GM12878 (cell line): ENCODE results near the gene KHK. TPM values are rescaled to one million over a fixed set of nuclear protein-coding genes. Genes with fewer than 3 reads are reported as not detected.

Source experiments
- BACH1 ChIP-seq: fragments of 450-650 bp; IDR thresholded peaks from 2 replicates; pipeline ENCODE4 v1.6.1; 2017; ENCODE audit warnings: mild to moderate bottlenecking, borderline replicate concordance
- BMI1 ChIP-seq: fragments of 450-650 bp; IDR thresholded peaks from 2 replicates; pipeline ENCODE4 v1.6.1; 2016; ENCODE audit warnings: mild to moderate bottlenecking, moderate library complexity, borderline replicate concordance
- CHD1 ChIP-seq: IDR thresholded peaks from 2 replicates; pipeline ENCODE4 v1.6.1; 2012; ENCODE audit warnings: low read depth, low read length, improper control_type of control experiment
- CHD4 ChIP-seq: fragments of 200-600 bp; sonication (generic); IDR thresholded peaks from 2 replicates; pipeline ENCODE4 v1.6.1; 2016; ENCODE audit warnings: mild to moderate bottlenecking
- HDAC2 ChIP-seq: fragments of 200-600 bp; sonication (generic); IDR thresholded peaks from 2 replicates; pipeline ENCODE4 v1.6.1; 2017
- IRF5 ChIP-seq: fragments of 450-650 bp; IDR thresholded peaks from 2 replicates; pipeline ENCODE4 v1.6.1; 2017; ENCODE audit warnings: borderline replicate concordance
- PAX5 ChIP-seq: IDR thresholded peaks from 2 replicates; pipeline ENCODE4 v1.6.1; 2011; ENCODE audit warnings: low read depth, low read length, borderline replicate concordance
- RAD21 ChIP-seq: IDR thresholded peaks from 2 replicates; pipeline ENCODE4 v1.6.1; 2011; ENCODE audit warnings: mild to moderate bottlenecking, low read depth, low read length, moderate library complexity; ENCODE audit not compliant: insufficient read depth
- SREBF2 ChIP-seq: IDR thresholded peaks from 2 replicates; pipeline ENCODE4 v1.6.1; 2012; ENCODE audit warnings: mild to moderate bottlenecking, low read length
- SRF ChIP-seq, 2 experiments: IDR thresholded peaks; 2 replicates each; pipeline ENCODE4 v1.6.1; 2011; ENCODE audit warnings: low read depth in 2 of 2, low read length in 2 of 2, mild to moderate bottlenecking in 1 of 2, moderate library complexity in 1 of 2
- TBL1XR1 ChIP-seq: IDR thresholded peaks from 2 replicates; pipeline ENCODE4 v1.6.1; 2012; ENCODE audit warnings: low read depth, low read length, improper control_type of control experiment
- TCF12 ChIP-seq: IDR thresholded peaks from 2 replicates; pipeline ENCODE4 v1.6.1; 2011; ENCODE audit warnings: low read depth, mild to moderate bottlenecking, low read length
- USF2 ChIP-seq: IDR thresholded peaks from 2 replicates; pipeline ENCODE4 v1.6.1; 2011; ENCODE audit warnings: low read depth, low read length, improper control_type of control experiment, borderline replicate concordance
- ZBED1 ChIP-seq: IDR thresholded peaks from 2 replicates; pipeline ENCODE4 v1.6.1; 2016; ENCODE audit warnings: borderline replicate concordance
- ZNF24 ChIP-seq: fragments of 450-650 bp; IDR thresholded peaks from 2 replicates; pipeline ENCODE4 v1.6.1; 2017; ENCODE audit warnings: antibody characterized with exemption, mild to moderate bottlenecking
- ZNF384 ChIP-seq: IDR thresholded peaks from 2 replicates; pipeline ENCODE4 v1.6.1; 2012; ENCODE audit warnings: low read depth, mild to moderate bottlenecking, low read length, improper control_type of control experiment, borderline replicate concordance
- polyA plus RNA-seq, 11 experiments: library from polyadenylated mRNA; depleted of rRNA in 4 of 11; unstranded in 6 of 11; stranded (reverse) in 5 of 11; fragments of >200 nt; fragmentation: Nextera tagmentation in 4 of 11; fragmentation: Illumina TruSeq in 1 of 11; extraction: Ambion mirVana in 4 of 11; extraction: Trizol in 1 of 11; gene quantifications; 1 replicate in 1 of 11; 2 replicates in 10 of 11; pipeline versions ENCODE4 v1.2.1 to v1.2.3, GENCODE V29; 2011 to 2016; ENCODE audit warnings: inconsistent platforms in 2 of 11, missing spikeins in 2 of 11, low read depth in 1 of 11
- total RNA-seq, 4 experiments: library from RNA; depleted of rRNA in 3 of 4; stranded (reverse); fragments of >200 nt in 3 of 4; fragmentation: Illumina TruSeq in 1 of 4; extraction: Trizol in 1 of 4; gene quantifications; 2 replicates each; pipeline versions ENCODE4 v1.2.1 to v1.2.3, GENCODE V29; 2013 to 2021
- TF ChIP-seq, protein P1 (sequence below), 3 experiments: IDR thresholded peaks in 2 of 3; conservative IDR thresholded peaks in 1 of 3; 2 replicates each; pipeline ENCODE4 v1.5.1; 2011; ENCODE audit warnings: low read depth in 3 of 3, low read length in 3 of 3, mild to moderate bottlenecking in 3 of 3, control low read depth in 2 of 3, moderate library complexity in 2 of 3, inconsistent platforms in 1 of 3, mixed read lengths in 1 of 3; ENCODE audit not compliant: control insufficient read depth in 2 of 3, insufficient read depth in 1 of 3; ENCODE audit errors: extremely low read depth in 1 of 3
- TF ChIP-seq, protein P2 (sequence below): IDR thresholded peaks from 2 replicates; pipeline ENCODE4 v1.6.1; 2012; ENCODE audit warnings: mild to moderate bottlenecking, low read depth, low read length

KHK gene
- total and polyA plus RNA-seq, 10 of the 15 experiments (the other 5 are each of a cell fraction or from before 2014, with no cell fraction given), result 0.31 to 11.8 (median 3.9) TPM

- no peak for TF ChIP-seq CHD4
- TF ChIP-seq, protein P1, sequence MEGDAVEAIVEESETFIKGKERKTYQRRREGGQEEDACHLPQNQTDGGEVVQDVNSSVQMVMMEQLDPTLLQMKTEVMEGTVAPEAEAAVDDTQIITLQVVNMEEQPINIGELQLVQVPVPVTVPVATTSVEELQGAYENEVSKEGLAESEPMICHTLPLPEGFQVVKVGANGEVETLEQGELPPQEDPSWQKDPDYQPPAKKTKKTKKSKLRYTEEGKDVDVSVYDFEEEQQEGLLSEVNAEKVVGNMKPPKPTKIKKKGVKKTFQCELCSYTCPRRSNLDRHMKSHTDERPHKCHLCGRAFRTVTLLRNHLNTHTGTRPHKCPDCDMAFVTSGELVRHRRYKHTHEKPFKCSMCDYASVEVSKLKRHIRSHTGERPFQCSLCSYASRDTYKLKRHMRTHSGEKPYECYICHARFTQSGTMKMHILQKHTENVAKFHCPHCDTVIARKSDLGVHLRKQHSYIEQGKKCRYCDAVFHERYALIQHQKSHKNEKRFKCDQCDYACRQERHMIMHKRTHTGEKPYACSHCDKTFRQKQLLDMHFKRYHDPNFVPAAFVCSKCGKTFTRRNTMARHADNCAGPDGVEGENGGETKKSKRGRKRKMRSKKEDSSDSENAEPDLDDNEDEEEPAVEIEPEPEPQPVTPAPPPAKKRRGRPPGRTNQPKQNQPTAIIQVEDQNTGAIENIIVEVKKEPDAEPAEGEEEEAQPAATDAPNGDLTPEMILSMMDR (IDR thresholded peaks at IDR 0.05 in 2 of 3, conservative IDR thresholded peaks at IDR 0.05 in 1 of 3; ENCODE audit: control insufficient read depth in 2 of 3, extremely low read depth in 1 of 3, insufficient read depth in 1 of 3, low read depth in 3 of 3, low read length in 3 of 3), result no peak
- TF ChIP-seq USF2, result no peak
- peak; percentile 36; the same call in 1 of the 2 replicates for TF ChIP-seq BACH1
- peak; percentile 8; the same call in 1 of the 2 replicates for TF ChIP-seq PAX5
- no peak for TF ChIP-seq RAD21
- no peak for TF ChIP-seq ZNF384
- TF ChIP-seq ZBED1, result peak; percentile 92
- TF ChIP-seq TCF12, result no peak
- peak; percentile 67 for TF ChIP-seq TBL1XR1
- TF ChIP-seq CHD1, result no peak
- TF ChIP-seq, protein P2, sequence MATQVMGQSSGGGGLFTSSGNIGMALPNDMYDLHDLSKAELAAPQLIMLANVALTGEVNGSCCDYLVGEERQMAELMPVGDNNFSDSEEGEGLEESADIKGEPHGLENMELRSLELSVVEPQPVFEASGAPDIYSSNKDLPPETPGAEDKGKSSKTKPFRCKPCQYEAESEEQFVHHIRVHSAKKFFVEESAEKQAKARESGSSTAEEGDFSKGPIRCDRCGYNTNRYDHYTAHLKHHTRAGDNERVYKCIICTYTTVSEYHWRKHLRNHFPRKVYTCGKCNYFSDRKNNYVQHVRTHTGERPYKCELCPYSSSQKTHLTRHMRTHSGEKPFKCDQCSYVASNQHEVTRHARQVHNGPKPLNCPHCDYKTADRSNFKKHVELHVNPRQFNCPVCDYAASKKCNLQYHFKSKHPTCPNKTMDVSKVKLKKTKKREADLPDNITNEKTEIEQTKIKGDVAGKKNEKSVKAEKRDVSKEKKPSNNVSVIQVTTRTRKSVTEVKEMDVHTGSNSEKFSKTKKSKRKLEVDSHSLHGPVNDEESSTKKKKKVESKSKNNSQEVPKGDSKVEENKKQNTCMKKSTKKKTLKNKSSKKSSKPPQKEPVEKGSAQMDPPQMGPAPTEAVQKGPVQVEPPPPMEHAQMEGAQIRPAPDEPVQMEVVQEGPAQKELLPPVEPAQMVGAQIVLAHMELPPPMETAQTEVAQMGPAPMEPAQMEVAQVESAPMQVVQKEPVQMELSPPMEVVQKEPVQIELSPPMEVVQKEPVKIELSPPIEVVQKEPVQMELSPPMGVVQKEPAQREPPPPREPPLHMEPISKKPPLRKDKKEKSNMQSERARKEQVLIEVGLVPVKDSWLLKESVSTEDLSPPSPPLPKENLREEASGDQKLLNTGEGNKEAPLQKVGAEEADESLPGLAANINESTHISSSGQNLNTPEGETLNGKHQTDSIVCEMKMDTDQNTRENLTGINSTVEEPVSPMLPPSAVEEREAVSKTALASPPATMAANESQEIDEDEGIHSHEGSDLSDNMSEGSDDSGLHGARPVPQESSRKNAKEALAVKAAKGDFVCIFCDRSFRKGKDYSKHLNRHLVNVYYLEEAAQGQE, result no peak
- TF ChIP-seq BMI1, result peak; percentile 52; the same call in 1 of the 2 replicates
- TF ChIP-seq ZNF24, result peak; percentile 99
- TF ChIP-seq HDAC2, result no peak
- peak; percentile 92 for TF ChIP-seq SREBF2
- TF ChIP-seq SRF (IDR thresholded peaks at IDR 0.05; ENCODE audit: low read depth in 2 of 2, low read length in 2 of 2), result 0 out of 4 replicates have a peak, but pooled peaks of 1 of the 2 experiments have one; percentile 1
- TF ChIP-seq IRF5, result no peak
These were observed 35.3 kb upstream of the KHK start, which contains the start of gene AGBL5 (continued) for GRCh38 chr2:27050996-27051901.
